Measurements from ENCODE around the gene CEP78. TPM values are rescaled to one million over a fixed set of nuclear protein-coding genes. Genes with fewer than 3 reads are reported as not detected.

CEP78 gene
- total and polyA plus RNA-seq, 10 donors = 7.1 to 20.1 (median 16.2) TPM

GRCh38 chr9:78289474-78289873 is 53.6 kb downstream of the CEP78 start:
- Histone ChIP-seq H3K27me3 (replicated peaks in 1 of 7) (no peaks in the 10 kb centered on the region), H3K36me3 (no peaks in the 10 kb centered on the region), H3K4me1 (no peaks in the 10 kb centered on the region), H3K4me3 (no peak overlapping the region), H3K9me3 (no peaks in the 10 kb centered on the region), H3K27ac (no peak overlapping the region)
- DNase-seq = no peak
- TF ChIP-seq POLR2A (IDR thresholded peaks at IDR 0.05) (no peak), POLR2AphosphoS5 (IDR thresholded peaks at IDR 0.05) (no peak)
- TF ChIP-seq, protein P1, sequence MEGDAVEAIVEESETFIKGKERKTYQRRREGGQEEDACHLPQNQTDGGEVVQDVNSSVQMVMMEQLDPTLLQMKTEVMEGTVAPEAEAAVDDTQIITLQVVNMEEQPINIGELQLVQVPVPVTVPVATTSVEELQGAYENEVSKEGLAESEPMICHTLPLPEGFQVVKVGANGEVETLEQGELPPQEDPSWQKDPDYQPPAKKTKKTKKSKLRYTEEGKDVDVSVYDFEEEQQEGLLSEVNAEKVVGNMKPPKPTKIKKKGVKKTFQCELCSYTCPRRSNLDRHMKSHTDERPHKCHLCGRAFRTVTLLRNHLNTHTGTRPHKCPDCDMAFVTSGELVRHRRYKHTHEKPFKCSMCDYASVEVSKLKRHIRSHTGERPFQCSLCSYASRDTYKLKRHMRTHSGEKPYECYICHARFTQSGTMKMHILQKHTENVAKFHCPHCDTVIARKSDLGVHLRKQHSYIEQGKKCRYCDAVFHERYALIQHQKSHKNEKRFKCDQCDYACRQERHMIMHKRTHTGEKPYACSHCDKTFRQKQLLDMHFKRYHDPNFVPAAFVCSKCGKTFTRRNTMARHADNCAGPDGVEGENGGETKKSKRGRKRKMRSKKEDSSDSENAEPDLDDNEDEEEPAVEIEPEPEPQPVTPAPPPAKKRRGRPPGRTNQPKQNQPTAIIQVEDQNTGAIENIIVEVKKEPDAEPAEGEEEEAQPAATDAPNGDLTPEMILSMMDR (IDR thresholded peaks at IDR 0.05 in 8 of 11, conservative IDR thresholded peaks at IDR 0.05 in 3 of 11) = no peak
- intact Hi-C loops (cut with DNase I; ENCODE audit: low total_unique reads) = no loop called here
- 93 to 100% (median 98%) methylated on average over 1 of the region's 1 CpG for WGBS, 5 donors

- Histone ChIP-seq H3K27me3 (replicated peaks in 1 of 7) (peaks cover 0 to 6% (median 0%) of the 10 kb centered on the region in 7 donors), H3K36me3 (no peaks in the 10 kb centered on the region), H3K27ac (no peak overlapping the region), H3K4me1 (peaks cover 0 to 10% (median 5%) of the 10 kb centered on the region in 6 donors), H3K9me3 (no peaks in the 10 kb centered on the region), H3K4me3 (no peak overlapping the region)
- 75 to 92% (median 87%) methylated on average over 8 of the region's 8 CpGs for WGBS, 5 donors
- intact Hi-C loops (cut with DNase I; ENCODE audit: low total_unique reads) = no loop called here
- no peak for DNase-seq
- TF ChIP-seq, protein P1 (IDR thresholded peaks at IDR 0.05 in 8 of 11, conservative IDR thresholded peaks at IDR 0.05 in 3 of 11) = no peak
These were observed 55.5 kb downstream of the CEP78 start for GRCh38 chr9:78291240-78291925.

GRCh38 chr9:78292026-78292425 is 56.2 kb downstream of the CEP78 start:
- H3K9me3 ChIP-seq = no peaks in the 10 kb centered on the region
- no peak overlapping the region for H3K4me3 ChIP-seq
- peaks cover 0 to 12% (median 0%) of the 10 kb centered on the region in 7 donors for H3K27me3 ChIP-seq (replicated peaks in 1 of 7)
- no peak overlapping the region for H3K27ac ChIP-seq
- WGBS, 5 donors = 48 to 69% (median 64%) methylated on average over 6 of the region's 6 CpGs
- intact Hi-C loops (cut with DNase I; ENCODE audit: low total_unique reads) = no loop called here
- peaks cover 0 to 17% (median 10%) of the 10 kb centered on the region in 6 donors for H3K4me1 ChIP-seq
- DNase-seq = no peak
- H3K36me3 ChIP-seq = no peaks in the 10 kb centered on the region
- TF ChIP-seq, protein P1 (IDR thresholded peaks at IDR 0.05 in 8 of 11, conservative IDR thresholded peaks at IDR 0.05 in 3 of 11) = no peak
- TF ChIP-seq POLR2A (IDR thresholded peaks at IDR 0.05) (no peak), POLR2AphosphoS5 (IDR thresholded peaks at IDR 0.05) (no peak)

- no peak for DNase-seq
- H3K4me3 ChIP-seq = no peak overlapping the region
- H3K27ac ChIP-seq = no peak overlapping the region
- intact Hi-C loops (cut with DNase I; ENCODE audit: low total_unique reads) = no loop called here
- H3K27me3 ChIP-seq (replicated peaks in 1 of 7) = peaks cover 0 to 21% (median 6%) of the 10 kb centered on the region in 7 donors
- no peaks in the 10 kb centered on the region for H3K9me3 ChIP-seq
- H3K36me3 ChIP-seq = no peaks in the 10 kb centered on the region
- peaks cover 4 to 25% (median 19%) of the 10 kb centered on the region in 6 donors for H3K4me1 ChIP-seq
- 78 to 86% (median 83%) methylated on average over 9 of the region's 9 CpGs for WGBS, 5 donors
- TF ChIP-seq POLR2A (IDR thresholded peaks at IDR 0.05) = no peak
- TF ChIP-seq, protein P1 (IDR thresholded peaks at IDR 0.05 in 8 of 11, conservative IDR thresholded peaks at IDR 0.05 in 3 of 11) = no peak
- TF ChIP-seq POLR2AphosphoS5 (IDR thresholded peaks at IDR 0.05) = no peak
These were observed 57.0 kb downstream of the CEP78 start for GRCh38 chr9:78292716-78293497.
